Mucosa of gallbladder (tissue), 1 donor: Measurements from ENCODE around the gene TTC28. TPM values are rescaled to one million over a fixed set of nuclear protein-coding genes. Genes with fewer than 3 reads are reported as not detected.
"Not testable (repeated sequence)": the region's sequence is repeated elsewhere in the genome, so short reads cannot be mapped to it uniquely, and the experiment has no call there.

Source experiments
- DNase-seq: peaks from one replicate; pipeline ENCODE4 v3.0.0-alpha.2; 2020; ENCODE audit warnings: low spot score
- total RNA-seq: library from RNA; stranded (reverse); gene quantifications from one replicate; pipeline ENCODE4 v1.2.1, GENCODE V29; 2021
- donor health status: DM: no; HTN: no; CAD: no.

The TTC28 gene
- total RNA-seq, 1 donor from 2014 or later = 32.7 TPM

DNA sequence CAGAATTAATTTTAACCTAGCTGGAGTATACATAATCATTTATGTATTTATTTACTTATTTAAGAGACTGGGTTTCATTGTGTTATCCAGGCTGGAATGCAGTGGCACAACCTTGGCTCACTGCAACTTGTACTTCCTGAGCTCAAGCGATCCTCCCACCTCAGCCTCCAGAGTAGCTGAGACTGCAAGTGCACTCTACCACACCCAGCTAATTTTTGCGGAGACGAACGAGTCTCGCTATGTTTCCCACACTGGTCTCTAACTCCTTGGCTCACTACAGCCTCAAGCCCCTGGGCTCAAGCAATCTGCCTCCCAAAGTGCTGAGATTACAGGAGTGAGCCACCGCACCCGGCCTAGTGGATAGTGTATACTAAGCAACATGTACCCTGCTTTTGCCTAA, 1.5 kb downstream of the TTC28 start:
- DNase-seq = not testable (repeated sequence)

DNA sequence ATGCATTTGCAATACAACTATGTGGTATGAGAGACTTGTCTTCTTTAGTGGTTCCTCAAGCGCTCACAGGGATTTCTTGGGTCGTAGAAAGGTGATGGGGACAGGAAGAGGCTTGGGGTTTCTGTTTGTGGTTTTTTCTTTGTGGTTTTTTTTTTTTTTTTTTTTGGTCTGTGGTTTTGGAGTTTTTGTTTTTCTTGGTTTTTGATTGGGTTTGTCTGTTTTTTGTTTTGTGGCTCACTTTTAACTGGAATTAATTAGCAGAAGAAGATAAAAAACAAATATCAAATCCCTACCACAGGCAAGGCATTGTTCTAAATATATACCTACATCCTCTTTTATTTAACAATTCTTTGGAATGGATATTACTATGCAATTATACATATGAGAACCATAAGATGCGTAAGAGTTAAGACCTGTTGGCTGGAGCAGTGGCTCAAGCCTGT, 5.5 kb downstream of the TTC28 start:
- no peak for DNase-seq

DNA sequence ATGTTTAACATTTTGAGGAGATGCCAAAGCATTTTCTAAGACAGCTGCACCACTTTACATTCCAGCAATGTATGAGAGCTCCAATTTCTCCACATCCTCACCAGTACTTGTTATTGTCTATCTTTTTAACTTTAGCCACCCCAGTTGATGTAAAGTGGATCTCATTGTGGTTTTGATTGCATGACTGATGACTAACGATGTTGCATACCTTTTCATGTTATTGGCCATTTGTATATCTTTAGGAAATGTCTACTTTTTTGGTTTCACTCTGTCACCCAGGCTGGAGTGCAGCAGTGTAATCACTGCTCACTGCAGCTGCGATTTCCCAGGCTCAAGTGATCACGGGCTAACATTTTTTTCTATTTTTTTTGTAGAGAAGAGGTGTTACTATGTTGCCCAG, 8.9 kb downstream of the TTC28 start:
- no peak for DNase-seq

DNA sequence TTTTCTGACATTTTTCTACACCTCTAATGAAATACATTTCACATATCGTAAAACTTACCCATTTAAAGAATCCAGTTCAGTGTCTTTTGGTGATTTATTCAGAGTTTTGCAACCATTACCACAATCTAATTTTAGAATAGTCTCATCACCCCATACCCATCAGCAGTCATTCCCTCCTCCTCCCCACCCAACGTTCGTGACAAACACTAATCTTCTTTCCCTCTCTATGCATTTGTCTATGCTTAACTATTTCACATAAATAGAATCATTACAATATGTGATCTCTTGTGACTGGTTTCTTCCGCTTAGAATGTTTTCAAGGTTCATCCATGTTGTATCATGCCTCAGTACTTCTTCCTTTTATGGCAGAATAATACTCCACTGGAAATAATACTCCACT, 9.5 kb downstream of the TTC28 start:
- no peak for DNase-seq

DNA sequence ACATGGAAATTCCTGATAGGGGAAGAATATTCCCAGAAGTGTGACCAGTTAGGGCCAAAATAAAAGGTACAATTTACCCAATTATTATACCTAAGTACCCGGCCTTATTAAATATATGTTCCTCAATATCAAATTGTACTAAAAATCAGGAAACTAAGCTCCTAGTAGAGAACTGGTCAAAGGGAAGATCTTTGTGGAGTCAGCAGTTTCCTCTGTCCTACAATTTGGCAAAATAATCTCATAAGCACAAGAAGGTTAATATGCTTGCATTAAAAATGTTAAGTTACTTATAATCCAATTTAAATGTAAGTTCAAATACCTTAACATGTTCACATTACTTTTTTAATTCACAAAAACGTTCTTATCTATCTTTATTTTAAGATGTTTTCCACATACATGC, 10.3 kb downstream of the TTC28 start:
- DNase-seq = no peak

DNA sequence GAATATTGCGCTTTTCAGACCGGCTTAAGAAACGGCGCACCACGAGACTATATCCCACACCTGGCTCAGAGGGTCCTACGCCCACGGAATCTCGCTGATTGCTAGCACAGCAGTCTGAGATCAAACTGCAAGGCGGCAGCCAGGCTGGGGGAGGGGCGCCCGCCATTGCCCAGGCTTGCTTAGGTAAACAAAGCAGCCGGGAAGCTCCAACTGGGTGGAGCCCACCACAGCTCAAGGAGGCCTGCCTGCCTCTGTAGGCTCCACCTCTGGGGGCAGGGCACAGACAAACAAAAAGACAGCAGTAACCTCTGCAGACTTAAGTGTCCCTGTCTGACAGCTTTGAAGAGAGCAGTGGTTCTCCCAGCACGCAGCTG, 16.1 kb downstream of the TTC28 start:
- not testable (repeated sequence) for DNase-seq

DNA sequence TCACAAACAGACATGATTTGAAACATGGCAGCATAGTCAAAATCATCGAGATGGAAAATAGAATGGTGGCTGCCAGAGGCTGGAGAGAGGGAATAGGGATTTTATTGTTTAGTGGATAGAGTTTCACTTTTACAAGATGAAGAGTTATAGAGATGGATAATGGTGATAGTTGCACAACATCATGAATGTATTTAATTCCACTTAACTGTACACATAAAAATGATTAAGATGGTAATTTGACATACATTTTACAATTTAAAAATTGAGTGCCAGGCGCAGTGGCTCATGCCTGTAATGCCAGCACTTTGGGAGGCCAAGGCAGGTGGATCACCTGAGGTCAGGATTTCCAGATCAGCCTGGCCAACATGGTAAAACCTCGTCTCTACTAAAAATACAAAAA, 21.2 kb downstream of the TTC28 start:
- DNase-seq = no peak

DNA sequence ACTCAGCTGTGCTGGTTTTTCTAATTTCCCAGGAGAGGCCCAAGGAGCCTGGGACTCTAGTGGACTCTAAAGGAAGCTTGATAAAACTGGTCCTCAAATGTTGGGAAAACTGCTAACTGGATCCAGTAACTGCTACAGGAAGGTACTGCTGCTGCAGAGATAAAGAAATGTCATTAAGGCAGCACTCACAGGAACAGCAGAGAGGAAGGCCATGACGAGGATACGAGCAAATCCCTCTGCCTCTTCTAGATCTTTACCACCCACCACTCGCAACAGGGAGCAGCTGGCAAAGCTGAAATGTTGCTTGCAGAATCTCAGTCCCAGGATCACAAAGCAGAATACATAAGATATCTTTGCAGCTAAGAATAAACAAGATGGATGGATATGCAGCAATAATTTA, 23.5 kb downstream of the TTC28 start:
- no peak for DNase-seq

DNA sequence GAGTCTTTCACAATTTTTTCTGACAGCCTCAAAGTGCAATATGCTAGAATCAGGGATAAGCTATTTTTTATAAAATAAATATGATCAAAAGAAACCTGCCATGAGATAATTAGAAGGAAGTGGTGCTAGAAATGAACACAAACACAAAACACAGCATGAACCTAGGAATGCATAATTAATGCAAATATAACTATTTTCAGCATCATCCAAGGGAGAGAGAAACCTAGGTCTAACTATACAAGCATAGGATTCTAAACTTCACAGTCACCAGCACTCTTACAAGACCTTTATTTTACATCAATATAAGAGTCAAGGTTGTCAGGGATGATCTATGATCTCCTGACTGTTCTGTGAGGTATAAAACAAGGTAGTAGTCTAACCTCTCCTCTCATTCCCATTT, 29.2 kb downstream of the TTC28 start:
- DNase-seq = no peak

DNA sequence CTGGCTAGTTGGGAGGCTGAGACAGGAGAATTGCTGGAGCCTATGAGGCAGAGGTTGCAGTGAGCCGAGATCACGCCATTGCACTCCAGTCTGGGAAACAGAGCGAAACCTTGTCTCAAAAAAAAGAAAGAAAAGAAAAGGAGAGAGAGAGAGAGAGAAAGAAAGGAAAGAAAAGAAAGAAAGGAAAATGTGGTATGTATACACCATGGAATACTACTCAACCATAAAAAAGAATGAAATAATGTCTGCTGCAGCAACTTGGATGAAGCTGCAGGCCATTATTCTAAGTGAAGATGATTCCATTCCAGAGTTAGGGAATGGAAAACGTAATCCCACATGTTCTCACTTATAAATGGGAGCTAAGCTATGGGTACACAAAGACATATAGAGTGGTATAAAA, 30.8 kb downstream of the TTC28 start:
- DNase-seq = no peak

DNA sequence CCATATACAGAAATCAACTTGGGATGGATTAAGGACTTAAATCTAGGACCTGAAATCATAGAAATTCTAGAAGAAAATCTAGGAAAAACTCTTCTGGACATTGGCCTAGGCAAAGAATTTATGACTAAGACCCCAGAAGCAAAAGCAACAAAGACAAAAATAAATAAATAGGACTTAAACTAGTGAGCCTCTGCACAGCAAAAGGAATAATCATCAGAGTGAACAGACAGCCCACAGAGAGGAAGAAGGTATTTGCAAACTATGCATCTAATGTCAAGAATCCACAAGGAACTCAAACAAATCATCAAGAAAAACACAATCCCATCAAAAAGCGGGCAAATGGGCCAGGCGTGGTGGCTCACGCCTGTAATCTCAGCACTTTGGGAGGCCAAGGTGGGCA, 32.4 kb downstream of the TTC28 start:
- DNase-seq = no peak

DNA sequence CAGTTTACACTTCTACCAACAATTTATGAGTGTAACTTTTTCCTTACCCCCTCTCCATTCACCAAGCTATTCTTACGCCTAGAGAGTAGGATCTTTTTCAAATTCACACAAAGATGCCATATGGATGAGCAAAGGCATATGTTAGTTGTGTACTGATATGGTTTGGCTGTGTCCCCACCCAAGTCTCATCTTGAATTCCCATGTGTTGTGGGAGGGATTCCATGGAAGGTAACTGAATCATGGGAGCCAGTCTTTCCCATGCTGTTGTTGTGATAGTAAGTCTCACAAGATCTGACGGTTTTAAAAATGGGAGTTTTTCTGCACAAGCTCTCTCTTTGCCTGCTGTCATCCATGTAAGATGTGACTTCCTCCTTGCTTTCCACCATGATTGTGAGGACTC, 40.3 kb downstream of the TTC28 start:
- no peak for DNase-seq

DNA sequence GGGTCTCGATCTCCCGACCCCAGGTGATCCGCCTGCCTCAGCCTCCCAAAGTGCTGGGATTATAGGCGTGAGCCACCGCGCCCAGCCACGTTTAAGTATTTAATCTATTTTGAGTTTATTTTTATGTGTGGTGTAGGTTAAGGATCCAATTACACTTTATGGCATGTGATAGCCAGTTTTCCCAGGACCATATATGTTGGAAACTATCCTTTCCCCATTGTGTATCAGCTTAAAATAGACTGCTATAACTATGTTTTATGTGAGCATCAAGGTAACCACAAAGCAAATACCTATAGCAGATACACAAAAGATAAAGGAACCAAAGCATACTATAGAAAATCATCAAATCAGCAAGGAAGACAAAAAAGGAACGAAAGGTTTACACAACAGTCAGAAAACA, 42.4 kb downstream of the TTC28 start:
- DNase-seq = no peak

DNA sequence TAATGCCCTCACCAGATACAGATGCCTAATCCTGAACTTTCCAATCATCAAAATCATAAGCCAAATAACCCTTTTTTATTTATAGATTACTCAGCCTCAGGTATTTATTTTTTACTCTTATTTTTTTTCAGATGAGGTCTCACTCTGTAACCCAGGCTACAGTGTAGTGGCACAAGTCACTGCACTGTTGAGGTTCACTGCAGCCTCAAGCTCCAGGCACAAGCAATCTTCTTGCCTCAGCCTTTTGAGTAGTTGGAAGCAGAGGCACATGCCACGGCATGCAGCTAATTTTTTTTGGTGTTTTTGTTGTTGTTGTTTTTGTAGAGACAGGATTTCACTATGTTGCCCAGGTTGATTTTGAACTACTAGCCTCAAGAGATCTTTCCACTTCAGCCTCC, 49.5 kb downstream of the TTC28 start:
- no peak for DNase-seq

DNA sequence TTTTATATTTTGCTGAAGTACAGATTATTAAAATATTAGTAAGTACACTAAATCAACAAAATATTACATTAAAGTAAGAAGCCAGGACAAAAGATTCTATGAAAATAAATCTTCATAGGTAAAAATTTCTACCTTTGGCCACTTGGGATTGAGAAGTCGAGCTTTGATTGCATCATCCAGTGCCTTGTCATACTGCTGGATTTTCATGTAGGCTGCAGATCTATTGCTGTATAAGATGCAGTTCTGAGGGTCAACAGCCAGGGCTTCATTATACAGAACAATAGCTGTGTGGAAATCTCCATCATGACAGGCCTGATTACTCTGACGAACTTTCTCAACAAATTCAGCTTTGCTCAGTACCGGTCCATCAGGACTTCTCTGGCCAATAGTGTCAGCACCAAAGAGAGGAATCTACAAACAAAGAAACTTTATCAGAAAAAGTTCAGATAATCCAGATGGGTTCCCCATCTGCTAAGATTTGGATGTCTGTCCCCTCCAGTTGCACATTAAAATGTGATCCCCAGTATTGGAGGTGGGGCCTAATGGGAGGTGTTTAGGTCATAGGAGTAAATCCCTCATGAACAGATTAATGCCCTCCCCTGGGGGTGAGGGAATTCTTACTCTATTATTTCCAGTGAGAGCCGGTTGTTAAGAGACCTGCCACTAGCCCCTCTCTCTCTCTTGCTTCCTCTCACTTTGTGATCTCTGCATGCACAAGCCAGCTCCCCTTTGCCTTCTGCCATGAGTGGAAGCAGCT, 50.0 kb downstream of the TTC28 start:
- no peak for DNase-seq

DNA sequence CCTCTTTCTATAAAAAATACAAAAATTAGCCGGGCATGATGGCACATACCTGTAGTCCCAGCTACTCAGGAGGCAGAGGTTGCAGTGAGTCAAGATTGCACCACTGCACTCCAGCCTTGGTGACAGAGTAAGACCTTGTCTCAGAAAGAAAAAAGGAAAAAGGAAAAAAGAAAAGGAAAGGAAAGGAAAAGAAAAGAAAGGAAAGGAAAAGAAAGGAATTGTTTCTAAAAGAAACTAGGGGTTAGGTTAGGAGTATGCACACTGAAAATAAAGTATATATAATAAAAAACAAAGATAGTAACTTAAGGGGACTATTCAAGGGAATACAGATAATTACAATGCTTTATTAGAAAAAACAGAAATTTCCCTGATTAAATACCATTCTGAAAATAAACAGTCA, 50.9 kb downstream of the TTC28 start:
- no peak for DNase-seq

DNA sequence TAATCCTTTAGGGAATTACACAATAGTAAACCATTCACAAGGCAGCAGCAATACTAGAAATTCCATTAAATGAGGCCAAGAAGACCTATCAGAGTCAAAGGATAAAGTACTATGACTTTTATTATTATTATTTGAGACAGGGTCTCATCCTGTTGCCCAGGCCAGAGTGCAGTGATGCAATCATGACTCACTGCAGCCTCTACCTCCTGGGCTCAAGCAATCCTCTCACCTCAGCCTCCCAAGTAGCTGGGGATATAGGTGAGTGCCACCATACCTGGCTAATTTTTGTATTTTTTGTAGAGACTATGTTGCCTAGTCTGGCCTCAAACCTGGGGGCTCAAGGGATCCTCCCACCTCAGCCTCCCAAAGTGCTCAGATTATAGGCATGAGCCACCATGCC, 51.8 kb downstream of the TTC28 start:
- DNase-seq = no peak

DNA sequence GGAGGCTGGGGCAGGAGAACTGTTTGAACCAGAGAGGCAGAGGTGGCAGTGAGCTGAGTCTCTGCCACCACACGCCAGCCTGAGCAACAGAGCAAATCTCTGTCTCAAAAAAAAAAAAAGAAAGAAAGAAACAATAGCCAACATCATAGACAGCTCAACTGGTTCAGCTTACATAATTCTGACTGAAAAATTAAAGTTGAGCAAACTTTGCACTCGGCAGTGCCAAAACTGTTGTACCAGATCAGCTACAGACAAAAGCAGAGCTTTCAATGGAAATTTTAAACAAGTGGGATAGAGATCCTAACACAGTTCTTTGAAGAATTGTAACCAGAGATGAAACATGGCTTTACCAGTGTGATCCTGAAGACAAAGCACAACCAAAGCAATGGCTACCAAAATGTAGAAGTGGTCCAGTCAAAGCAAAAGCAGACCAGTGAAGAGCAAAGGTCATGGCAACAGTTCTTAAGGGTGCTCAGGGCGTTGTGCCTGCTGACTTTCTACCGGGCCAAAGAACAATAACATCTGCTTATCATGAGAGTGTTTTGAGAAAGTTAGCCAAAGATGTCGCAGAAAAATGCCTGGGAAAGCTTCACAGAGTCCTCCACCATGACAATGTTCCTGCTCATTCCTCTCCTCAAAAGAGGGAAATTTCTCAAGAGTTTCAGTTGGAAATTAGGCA, 59.3 kb downstream of the TTC28 start:
- DNase-seq = no peak

DNA sequence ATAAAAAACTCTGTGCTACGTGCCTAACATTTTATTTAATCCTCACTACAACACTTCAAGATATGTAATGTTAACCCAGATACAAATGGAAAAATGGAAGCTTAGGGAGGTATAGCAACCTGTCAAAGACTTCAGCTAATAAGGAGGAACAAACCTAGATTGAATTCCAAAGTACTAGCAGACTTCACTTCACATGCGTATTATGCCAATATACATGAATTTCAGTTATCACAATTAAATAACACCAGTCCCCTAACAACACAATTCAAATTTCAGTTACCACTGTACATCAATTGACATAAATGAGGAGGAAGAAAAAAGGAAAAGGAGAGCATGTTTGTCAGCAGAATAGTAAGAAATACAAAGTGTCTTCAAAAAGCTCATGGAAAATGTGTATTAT, 60.4 kb downstream of the TTC28 start:
- DNase-seq = no peak

DNA sequence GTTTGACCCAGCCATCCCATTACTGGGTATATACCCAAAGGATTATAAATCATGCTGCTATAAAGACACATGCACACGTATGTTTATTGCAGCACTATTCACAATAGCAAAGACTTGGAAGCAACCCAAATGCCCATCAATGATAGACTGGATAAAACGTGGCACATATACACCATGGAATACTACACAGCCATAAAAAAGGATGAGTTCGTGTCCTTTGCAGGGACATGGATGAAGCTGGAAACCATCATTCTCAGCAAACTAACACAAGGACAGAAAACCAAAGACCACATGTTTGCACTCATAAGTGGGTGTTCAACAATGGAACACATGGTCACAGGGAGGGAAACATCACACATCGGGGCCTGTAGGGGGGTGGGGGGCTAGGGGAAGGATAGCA, 64.2 kb downstream of the TTC28 start:
- not testable (repeated sequence) for DNase-seq

DNA sequence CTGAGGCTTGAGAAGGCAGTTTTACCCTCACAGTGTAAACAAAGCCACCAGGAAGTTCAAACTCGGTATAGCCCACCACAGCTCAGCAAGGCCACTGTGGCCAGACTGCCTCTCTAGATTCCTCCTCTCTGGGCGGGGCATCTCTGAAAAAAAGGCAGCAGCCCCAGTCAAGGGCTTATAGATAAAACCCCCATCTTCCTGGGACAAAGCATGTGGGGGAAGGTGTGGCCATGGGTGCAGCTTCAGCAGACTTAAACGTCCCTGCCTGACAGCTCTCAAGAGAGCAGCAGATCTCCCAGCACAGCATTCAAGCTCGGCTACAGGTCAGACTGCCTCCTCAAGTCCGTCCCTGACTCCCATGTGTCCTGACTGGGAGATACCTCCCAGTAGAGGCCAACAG, 69.7 kb downstream of the TTC28 start:
- no peak for DNase-seq

DNA sequence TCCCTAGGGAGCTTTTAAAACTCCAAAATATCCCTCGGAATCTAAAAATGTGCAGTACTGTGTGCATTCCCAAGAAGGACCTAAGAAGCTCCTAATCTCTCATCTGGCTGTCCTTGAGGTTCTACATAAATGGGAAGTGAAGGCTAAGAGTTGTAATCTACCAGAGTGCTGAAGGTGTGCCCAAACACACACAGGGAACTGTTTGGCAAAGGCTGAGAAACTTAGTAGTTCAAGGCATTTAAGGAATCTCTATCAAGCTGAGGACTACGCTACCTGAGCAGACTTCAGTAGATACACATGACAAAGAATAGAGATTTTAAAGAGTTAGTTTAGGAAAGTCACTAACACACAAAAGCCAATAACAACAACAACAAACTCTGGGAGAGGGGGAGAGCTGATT, 71.1 kb downstream of the TTC28 start:
- DNase-seq = no peak

DNA sequence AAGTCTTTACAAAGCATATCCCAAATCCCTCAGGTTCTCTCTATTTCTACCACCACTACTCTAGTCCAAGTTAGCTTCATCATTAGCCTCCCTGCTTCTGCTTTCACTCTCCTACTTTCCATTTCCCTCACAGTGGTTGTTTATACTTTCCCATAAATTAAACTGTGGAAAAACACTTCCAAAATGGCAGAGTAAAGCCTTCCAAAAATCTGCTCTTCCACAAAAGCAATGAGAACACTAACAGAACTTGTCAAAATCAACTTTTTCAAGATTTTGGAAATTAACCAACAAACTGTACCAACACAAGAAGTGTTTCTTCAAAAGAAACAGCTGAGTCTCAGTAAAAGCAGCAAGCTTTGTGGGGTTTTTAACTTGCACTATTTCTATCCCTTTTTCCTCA, 71.8 kb downstream of the TTC28 start:
- no peak for DNase-seq
